ENCODE results near the gene LCAT.
"Not testable (repeated sequence)": the region's sequence is repeated elsewhere in the genome, so short reads cannot be mapped to it uniquely, and the experiment has no call there.

Gene LCAT

DNA sequence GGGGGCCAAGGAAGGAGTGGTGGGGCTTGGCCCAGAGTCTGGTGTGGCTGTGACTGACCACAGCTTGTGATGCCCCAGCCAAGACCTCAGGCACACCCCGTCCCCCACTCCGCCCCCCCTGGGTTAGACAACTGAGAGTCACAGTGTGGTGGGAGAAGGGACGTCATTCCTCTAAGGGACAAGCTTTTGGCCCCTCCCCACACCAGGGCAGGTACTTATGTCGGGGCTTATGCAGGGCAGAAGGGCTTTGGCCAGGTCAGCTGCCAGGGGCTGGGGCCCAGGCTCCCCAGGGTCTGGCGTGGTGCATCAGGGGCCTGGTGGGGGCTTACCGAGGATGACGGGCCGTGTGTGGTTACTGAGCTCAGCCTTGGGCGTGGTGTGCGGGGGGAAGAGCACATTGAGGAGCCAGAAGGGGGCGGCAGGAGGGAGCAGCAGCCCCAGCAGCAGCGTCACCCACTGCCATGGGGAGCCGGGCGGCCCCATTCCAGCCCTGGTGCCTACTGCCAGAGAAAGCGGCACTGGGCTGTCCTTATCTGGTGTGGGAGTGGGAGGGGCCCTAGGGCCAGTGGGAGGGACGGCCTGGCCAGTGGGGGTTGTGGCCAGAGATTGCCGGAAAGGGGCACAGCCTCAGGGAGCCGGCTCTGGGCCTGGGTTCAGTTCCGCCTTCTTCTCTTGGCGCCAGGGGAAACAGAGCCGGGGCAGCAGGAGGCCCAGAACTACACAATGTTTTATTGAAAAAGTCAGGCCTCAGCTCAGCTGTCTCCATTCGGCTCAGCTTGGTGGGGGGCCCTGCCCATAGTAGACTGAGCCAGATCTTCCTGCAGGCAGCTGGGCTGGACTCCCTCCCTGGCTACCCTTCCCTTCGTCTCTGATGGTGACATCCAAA lies at the start of gene LCAT:
TSS of gene LCAT (minus strand) at position 502 of the 886 bp plus-strand sequence. CDS start at position 483, 19 bp downstream.
- DNase-seq = no peak

DNA sequence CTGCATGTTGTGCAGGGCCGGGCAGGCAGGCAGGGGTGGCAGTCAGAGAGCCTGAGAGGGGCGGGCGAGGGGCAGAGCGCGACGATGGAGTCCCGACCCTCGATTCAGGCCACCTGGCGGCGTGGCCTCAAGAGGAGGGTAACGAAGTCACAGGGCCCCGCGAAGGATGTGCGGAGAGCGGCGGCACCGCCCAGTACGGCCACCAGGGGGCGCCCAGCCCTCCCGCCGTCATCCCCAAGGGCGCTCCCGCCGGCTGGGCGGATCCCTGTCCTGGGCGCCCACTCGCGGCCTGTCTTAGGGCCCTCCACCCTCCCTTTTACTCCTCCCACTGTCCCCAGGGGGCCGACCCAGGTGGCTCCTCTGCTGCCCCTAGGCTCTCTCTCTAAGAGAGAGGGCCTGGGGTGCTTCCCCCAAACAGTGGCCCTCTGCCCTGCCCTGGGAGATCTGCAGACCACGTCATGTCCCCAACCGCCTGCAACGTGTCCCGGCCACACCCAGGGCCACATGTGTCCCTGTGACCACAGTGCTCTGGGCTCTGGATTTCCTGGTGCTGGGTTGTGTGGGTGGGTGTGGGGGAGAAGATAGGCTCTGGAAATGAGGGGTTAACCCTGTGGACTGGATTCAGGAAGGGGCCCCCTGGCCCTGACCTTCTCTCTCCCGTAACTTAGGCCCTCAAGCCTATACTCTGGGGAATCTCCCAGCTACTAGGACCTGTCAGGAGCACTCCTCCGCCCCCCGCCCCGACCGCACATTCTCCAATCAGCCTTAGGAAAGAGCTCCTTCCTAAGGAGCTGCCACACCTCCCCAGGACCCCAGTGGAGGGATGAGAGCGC lies 49.5 kb upstream of the LCAT start:
- DNase-seq = peak; percentile 85 to 86

GRCh38 chr16:67992661-67993206 lies 48.8 kb upstream of the LCAT start:
- DNase-seq = no peak

DNA sequence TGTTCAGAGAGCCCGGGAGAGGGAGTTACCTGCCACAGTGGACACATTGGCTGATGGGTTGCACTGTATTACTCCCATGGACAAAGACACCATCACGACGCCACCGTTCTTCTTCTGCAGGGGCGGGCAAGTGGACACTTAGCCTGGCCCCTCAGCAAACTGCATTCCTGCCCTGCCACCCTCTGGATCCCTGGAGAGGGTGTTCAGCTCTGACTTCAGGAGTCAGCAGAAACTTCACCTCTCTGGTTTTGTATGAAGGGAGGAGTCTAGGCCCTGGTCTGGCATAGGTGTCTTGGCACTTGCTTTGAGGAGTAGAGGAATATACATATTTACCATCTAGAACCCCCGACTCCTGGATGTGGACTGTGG lies 46.1 kb upstream of the LCAT start:
- DNase-seq = no peak

GRCh38 chr16:67989322-67990017 lies 45.5 kb upstream of the LCAT start:
- DNase-seq = no peak

DNA sequence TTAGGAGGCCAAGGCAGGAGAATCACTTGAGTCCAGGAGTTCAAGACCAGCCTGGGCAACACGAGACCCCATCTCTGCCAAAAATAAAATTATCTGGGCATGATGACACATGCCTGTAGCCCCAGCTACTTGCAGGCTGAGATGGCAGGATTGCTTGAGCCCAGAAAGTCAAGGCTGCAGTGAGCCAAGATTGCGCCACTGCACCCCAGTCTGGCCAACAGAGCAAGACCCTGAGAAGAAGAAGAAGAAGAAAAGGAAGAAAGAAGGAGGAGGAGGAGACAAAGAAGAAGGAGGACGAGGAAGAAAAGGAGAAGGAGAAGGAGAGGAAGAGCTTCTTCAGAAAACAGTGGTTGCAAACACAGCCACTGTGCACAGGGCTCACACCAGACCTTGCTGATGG lies 44.8 kb upstream of the LCAT start:
- no peak for DNase-seq

DNA sequence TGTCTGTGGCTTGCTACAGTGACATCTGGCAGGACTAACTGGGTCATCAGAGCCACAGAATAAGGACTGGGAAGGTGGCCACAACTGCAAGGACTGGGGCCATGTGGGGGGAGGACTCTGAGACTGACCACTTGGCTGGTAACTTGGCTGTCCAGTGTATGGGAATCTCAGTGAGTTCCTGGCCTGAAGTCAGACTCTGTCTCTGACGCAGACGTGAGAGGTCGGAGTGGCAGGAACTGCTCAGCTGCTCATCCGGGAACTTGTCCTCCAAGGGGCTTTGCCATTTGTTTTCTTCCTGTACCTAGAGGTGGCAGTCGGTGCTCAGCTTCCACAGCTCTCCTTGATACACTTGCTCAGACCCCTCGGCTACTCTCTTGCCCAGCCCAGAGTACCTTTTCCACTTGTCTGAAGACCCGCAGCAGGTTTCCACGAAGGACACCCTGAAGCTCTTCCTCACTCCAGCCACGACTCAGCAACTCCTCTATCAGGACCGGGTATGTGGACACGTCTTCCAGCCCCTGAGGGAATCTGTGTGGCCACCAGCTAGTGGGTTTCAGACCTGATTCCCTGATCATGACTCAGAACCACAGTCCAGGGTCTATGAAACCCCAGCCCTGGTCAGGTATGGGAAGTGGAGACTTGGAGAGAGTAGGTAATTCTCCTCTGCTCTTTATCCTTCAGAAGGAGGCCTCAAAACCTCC lies 43.7 kb upstream of the LCAT start:
- DNase-seq = no peak

- DNase-seq = no peak
Measured at GRCh38 chr16:67986949-67987348, 43.0 kb upstream of the LCAT start.

DNA sequence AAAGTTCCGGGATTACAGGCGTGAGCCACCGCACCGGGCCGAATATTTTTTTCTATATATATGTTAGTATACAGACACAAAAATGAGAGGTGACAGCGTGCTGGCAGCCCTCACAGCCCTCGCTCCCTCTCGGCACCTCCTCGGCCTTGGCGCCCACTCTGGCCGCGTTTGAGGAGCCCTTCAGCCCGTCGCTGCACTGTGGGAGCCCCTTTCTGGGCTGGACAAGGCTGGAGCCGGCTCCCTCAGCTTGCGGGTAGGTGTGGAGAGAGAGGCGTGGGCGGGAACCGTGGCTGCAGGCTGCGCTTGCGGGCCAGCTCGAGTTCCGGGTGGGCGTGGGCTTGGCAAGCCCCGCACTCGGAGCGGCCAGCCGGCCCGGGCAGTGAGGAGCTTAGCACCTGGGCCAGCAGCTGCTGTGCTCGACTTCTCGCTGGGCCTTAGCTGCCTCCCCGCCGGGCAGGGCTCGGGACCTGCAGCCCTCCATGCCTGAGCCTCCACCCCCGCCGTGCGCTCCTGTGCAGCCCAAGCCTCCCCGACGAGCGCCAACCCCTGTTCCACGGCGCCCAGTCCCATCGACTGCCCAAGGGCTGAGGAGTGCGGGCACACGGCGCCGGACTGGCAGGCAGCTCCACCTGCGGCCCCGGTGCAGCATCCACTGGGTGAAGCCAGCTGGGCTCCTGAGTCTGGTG lies 38.2 kb upstream of the LCAT start:
- DNase-seq = no peak

- DNase-seq = no peak
Measured at GRCh38 chr16:67979955-67980678, 36.2 kb upstream of the LCAT start, which contains the start of gene DPEP3. Gene DPEP3 (minus strand): TSS chr16:67980499. CDS start chr16:67980380, 119 bp downstream.

- DNase-seq = no peak
Measured at GRCh38 chr16:67977469-67978227, 33.7 kb upstream of the LCAT start.

DNA sequence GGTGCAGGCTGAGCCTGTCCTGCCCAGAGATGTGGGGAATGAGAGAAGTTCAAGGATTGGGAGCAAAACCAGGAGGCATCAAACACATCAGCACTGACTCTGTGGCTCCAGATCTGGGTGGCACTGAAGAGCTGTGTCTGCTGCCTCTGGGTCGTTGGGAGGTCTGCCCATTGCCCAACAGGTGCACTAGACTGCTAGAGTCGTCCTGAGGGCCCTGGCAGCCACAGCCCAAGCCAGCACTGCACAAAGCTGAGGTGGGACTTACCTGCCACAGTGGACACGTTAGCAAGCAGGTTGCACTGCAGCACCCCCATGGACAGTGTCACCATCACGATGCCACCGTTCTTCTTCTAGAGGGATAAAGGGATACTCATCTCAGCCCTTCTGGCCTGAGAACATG lies 33.1 kb upstream of the LCAT start:
- DNase-seq = no peak

- DNase-seq = no peak
Measured at GRCh38 chr16:67976205-67976604, 32.3 kb upstream of the LCAT start.

- no peak for DNase-seq
Measured at GRCh38 chr16:67975321-67976105, 31.6 kb upstream of the LCAT start.

DNA sequence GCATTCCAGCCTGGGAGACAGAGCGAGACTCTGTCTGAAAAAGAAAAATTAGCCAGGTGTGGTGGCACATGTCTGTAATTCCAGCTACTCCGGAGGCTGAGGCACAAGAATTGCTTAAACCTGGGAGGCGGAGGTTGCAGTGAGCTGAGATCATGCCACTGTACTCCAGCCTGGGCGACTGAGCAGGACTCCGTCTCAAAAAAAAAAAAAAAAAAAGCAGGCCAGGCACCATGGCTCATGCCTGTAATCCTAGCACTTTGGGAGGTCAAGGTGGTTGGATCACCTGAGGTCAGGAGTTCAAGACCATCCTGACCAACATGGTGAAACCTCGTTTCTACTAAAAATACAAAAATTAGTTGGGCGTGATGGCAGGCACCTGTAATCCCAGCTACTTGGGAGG lies 28.4 kb upstream of the LCAT start:
- DNase-seq = not testable (repeated sequence)

DNA sequence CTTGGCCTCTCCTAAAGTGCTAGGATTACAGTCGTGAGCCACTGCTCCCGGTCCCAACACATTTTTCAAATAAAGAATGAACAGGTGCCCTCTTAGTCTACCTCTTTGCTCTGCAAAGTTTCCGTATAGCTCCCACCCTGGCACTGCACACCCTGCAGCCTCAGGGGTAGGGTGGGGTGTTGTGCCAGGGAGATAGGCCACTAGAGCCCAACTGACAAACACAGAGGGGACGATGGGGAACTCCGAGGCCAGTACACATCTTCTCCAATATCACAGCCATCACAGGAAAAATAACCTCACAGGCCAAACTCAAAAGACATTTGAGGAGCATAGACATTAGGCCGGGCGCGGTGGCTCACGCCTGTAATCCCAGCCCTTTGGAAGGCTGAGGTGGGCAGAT lies 27.2 kb upstream of the LCAT start:
- no peak for DNase-seq

GRCh38 chr16:67969254-67970039 lies 25.5 kb upstream of the LCAT start:
- DNase-seq = peak in 1 of 2 donors; percentile 37
